H54 (cell line): ENCODE measurements around the gene CD300E.

Source experiments
- DNase-seq: peaks from one replicate; pipeline ENCODE4 v3.0.0; 2011; ENCODE audit warnings: low spot score, mixed read lengths; ENCODE audit not compliant: insufficient read length
- FAIRE-seq: peaks from 3 replicates; lab custom pipeline; 2011; peaks lifted over from hg19 to GRCh38; lab: Jason Lieb, UNC
- POLR2A ChIP-seq: IDR thresholded peaks from 2 replicates; pipeline ENCODE4 v1.6.1; 2011; ENCODE audit warnings: low read depth, mild to moderate bottlenecking, low read length

The CD300E gene

DNA sequence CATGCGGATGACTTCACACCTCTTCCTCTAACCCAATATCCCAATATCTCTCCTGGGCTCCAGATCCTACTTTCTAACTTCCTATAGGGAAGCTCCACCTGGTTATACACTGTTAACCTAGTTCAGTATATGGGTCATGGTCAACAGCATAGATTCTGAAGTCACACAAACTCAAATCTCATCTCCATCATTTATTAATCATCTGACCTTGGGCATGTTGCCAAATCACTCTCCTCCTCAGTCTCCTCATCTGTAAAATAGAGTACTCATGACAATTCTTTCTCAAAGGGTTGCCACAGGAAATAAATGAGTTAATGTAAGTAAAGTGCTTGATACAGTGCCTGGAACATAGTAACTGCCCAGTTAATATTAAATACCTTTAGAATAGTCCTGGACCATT lies 593 bp upstream of the CD300E start:
- no peak for FAIRE-seq
- no peak for DNase-seq

DNA sequence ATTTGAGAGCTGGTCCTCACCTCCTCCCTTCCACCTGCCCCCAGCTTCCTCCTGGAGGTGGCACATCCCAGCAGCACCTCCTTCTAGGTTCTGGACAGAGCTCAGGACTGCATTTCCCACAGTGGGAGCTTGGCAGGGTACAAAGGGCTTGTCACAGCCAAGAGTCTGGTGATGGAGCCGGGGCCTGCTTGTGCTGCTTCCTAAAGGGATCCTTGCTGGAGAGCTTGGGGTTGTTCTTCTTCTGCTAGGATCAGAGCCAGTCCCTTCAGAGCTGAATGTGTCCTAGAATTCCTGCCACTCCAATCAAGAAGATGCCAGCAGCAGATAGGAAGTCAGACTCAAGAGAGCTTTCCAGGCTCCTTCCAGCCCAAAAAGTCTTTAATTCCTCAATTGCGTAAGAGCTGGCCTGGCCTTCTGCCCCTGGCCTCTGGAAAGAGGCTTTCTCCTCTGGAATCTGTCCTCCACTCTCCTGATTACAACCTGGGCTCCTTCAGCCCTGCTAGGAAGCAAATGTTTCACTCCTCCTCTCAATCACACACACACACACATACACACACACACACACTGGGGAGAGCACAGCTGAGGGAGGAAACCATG lies 4.4 kb downstream of the CD300E start:
- FAIRE-seq (no peak), DNase-seq (no peak)
- no peak for TF ChIP-seq POLR2A

More for the DNA sequence above, 593 bp upstream of the CD300E start:
- no peak for TF ChIP-seq POLR2A

DNA sequence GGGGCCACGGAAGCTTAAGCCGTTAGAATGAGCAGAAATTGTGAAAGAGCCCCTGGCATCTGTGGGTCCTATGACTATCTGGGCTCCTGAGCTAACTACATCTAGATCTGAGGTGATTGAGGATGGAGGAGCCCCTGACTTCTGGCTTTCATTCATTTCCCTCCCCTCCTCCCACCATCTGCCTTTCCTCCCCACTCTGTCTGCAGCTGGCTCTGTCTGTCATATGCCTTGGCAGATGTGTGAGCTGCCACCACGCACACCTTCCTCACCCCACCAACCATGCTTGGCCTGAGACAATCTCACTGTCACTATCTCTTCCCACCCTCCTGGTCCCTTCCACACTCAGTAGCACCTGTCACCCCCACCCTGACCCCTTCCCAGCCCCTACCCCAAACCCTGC lies 5.1 kb downstream of the CD300E start:
- no peak for DNase-seq
- no peak for FAIRE-seq
- no peak for TF ChIP-seq POLR2A

DNA sequence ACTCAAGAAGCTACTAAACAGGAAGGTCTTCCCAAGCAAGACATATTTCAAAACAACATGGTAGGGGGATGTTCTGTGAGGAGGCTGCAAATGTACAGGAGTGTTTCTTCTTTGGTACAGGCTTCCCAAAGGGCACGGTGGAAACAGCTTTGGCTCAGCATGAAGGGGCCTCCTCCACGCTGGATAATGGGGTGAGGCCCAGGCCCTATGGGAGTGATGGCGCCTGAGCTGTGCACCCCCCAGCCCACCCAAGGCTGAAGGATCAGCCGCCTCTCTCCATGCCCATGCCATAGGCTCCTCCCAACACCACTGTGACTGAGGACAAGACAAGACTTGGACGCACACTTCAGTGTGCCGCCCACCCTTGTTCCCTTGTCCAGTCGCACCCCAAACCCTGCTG lies 6.8 kb downstream of the CD300E start:
- no peak for FAIRE-seq

DNA sequence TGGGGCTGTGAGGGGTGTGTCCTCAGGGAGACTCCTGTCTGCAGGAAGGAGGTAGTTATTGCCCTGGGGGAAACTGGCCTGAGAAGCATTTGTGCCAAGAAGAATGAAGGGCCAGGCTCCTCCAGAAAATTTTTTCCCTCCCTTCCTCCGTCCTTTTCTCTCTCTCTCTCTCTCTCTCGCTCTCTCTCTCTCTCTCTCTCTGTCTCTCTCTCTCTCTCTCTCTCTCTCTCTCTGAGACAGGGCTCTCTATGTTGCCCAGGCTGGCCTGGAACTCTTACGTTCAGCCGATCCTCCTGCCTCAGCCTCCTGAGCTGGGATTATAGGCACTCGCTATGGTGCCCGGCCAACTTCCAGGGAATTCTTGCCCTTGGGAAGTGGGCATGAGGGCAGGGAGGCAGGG lies 11.5 kb downstream of the CD300E start:
- FAIRE-seq (no peak), DNase-seq (no peak)
- TF ChIP-seq POLR2A = no peak

More for the DNA sequence above, 6.8 kb downstream of the CD300E start:
- no peak for DNase-seq
- no peak for TF ChIP-seq POLR2A

DNA sequence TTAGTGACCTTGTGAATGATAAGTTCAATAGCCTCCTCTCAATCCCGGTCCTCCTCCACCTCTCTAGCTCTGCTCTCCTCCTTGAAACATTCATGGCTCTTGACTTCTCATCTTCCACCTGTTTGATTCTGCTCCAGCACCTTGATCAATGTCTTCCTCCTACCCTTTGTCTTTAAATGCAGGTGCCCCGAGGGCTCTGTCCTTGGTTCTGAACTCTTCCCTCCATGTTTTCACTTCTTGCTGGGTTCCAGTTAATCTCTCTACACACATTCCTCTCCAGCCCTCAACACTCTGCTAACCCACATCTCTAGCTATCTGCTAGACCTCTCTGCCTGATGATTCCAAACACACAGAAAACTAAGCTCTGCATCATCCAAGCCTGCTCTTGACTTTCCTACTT lies 13.4 kb downstream of the CD300E start:
- no peak for DNase-seq
- no peak for FAIRE-seq
- TF ChIP-seq POLR2A = no peak

DNA sequence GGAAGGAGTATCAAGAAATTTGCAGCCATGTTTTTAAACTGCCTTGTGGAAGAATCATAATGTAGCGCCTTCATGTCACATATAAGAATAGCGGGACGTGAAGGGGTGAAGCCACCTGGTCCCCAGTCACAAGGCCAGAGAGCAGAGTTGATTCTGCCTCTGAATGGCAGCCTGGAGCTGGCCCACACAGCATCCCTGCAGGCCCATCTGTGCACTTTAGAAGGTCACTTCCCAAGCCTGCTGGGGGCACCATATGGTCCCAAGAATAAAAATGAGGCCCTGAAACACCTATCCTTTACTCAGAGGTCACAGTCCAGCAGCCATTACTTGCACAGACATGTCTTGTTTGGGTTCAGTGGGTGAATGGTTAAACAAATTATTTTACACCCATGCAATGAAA lies 15.0 kb downstream of the CD300E start:
- FAIRE-seq (no peak), DNase-seq (no peak)
- TF ChIP-seq POLR2A = no peak

DNA sequence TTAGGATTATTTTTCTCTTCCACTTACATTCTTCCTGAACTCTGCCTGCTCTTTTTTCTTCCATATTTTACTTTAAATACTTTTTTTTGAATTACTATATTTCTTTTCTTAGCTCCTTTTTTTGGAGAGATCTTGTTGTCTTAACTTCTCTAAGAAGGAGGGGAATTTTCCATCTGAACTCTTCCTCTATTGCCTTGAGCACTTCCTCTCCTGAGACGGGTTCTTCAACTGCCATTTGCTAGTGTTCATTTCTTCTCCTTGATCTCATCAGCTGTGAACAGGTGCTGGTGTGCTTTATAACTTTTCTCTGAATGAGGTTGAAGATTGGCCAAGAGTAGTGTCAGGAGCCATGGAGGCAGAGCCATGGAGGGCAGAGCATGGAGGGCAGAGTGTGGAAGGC lies 16.3 kb downstream of the CD300E start:
- no peak for TF ChIP-seq POLR2A
- FAIRE-seq (no peak), DNase-seq (no peak)

DNA sequence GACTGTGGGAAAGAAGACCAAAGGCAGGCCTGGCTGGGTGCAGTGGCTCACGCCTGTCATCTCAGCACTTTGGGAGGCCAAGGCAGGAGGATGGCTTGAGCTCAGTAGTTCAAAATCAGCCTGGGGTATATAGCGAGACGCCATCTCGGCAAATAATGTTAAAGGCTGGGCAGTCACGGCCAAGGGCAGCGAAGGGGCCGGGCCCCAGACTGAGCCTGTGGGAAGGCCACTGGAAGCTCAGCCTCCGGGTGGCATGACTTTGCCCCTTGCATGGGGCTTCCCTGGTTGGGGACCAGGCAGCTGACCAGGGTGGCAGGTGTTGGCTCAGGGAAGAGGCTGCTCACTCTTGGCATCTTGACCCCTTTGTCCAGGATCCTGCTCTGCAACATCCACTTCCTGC lies 17.5 kb downstream of the CD300E start:
- no peak for TF ChIP-seq POLR2A
- FAIRE-seq (no peak), DNase-seq (no peak)

DNA sequence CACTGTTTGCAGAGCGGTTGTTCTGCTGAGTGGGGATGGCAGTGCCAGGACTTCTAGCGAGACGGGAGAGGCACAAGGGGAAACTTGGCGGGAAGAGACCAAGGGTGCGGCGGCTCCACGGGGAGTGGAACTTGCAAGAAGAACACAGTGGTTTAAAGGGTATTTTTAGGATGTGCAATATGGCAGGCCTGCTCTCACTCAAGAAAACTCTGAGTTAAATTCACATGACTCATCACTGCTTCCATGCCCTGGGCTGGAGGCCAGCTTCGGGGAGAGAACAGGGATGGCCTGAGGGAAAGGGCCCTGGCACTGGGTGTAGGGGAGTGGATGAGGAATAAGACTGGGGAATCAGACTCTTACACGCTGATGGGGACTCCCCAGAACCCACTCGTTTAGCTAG lies 18.2 kb downstream of the CD300E start:
- DNase-seq (peak; percentile 84), FAIRE-seq (no peak)

DNA sequence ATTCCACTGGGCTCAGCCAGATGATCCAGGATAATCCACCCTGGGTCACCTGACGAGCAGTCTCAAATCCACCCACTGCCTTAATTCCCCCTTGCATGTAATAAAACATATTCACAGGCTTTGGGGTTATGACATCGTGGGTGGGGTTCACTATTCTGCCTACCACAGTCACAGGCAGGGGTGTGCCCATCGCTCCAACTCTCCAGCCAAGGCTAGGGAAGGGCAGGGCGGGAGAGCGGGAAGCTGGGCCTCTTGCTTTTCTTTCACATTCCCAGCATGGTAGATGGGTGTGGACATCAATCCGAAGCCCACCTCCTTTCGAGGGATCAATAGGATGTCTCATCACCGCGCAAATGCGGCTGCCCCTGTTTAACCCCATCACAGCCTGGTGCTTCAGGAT lies 18.8 kb downstream of the CD300E start:
- no peak for TF ChIP-seq POLR2A
- no peak for DNase-seq
- no peak for FAIRE-seq

More for the DNA sequence above, 18.2 kb downstream of the CD300E start:
- TF ChIP-seq POLR2A = no peak

DNA sequence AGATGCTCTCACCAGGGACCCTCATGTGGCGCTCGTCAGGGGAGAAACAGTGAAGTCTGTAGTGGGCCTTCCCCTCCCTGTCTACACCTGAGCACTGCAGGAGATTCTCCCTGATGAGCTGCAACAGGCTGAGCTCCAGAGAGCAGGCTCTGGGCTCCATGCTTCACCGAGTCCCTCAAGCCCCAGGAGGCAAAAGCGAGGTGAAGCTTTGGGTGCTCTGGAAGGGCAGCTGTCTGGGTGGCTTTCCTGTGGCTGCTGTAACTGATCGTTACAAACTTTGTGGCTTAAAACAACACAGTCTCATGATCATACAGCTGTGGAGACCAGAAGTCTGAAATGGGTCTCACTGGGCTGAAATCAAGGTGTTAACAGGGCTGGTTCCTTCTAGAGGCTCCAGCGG lies 19.3 kb downstream of the CD300E start:
- no peak for TF ChIP-seq POLR2A
- DNase-seq (no peak), FAIRE-seq (no peak)

DNA sequence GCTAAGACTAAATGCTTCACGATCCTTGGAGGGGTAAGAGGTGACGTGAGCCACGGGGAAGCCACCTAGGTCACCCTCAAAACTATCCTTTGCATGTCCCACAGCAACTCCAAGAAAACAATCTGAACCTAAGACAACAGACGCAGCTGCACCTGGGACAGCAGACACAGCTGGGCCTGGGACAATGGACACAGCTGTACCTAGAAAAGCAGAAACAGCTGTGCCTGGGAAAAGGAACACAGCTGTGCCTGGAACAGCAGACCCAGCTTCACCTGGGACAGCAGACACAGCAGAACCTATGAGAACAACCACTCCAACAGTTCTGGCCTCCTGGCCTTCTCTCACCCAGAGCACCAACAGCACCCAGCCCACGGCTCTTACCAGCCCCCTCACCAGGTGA lies 19.8 kb downstream of the CD300E start:
- no peak for TF ChIP-seq POLR2A
- FAIRE-seq (no peak), DNase-seq (no peak)

DNA sequence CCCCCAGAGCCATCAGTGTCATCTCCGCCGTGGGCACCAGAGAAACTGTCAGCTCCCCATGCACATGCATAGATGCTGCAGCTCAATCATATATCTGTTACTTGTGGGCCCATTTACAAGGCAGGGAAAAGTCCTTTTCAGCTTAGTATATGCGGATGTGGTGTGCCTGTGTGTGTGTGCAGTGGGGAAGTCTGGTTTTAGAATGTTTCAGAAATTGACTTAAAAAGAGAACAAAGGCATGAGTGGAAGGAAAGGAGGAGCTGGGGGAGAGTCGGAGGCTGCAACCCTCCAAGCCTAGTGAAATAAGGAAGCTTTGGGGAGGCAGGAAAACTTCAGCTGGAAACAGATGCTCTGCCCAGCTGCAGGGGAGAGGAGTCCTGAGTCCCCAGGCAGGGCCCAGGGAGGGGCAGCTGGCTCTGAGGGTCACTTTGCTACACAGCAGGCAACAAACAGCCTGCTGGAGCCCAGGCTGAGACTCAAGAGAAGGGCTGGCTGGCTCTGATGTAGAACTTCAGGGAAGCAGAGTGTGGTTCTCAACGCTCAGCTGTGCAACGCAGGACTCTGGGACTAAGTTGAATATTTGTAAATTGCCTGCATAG lies 20.4 kb downstream of the CD300E start:
- no peak for DNase-seq
- FAIRE-seq = no peak
- no peak for TF ChIP-seq POLR2A

DNA sequence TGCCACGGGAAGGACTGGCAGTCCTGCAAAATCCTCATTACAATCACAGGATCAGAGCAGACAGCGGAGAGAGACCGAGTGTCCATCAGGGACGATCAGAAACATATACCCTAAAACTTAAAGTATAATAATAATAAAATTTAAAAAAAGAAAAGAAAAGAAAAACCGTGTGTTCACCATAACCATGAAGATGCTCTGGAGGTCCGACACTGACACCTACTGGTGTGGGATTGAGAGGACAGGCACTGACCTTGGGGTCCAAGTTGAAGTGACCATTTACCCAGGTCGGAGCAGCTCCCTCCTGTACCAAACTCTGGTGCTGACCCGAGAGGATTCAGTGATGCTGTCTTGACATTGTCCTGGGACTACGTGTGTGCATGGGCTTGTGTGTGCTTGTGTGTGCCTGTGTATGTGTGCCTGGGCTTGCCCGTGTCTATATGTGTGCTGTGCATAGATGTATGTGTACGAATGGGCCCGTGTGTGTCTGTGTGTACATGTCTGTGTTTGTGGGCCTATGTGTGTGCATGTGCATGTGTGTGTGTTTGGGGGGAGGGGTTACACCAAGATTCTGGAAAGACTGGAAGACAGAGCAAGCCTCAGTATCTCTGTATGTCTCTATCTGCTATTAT lies 21.5 kb downstream of the CD300E start:
- TF ChIP-seq POLR2A = no peak
- DNase-seq = peak; percentile 61
- no peak for FAIRE-seq
